Keratinocyte (primary cell): ENCODE measurements around the gene CRYBA2. TPM values are rescaled to one million over a fixed set of nuclear protein-coding genes. Genes with fewer than 3 reads are reported as not detected.

ENCODE experiments used
- DNase-seq: peaks from one replicate; pipeline ENCODE4 v3.0.0-alpha.2; 2011; ENCODE audit warnings: low read depth, missing footprints, low spot score
- FAIRE-seq: peaks from 2 replicates; lab custom pipeline; 2011; peaks lifted over from hg19 to GRCh38; lab: Jason Lieb, UNC
- H2AFZ ChIP-seq: 2 replicates; pipeline ENCODE4 v1.6.0; 2012; ENCODE audit warnings: low read length, control low read depth, inconsistent platforms; ENCODE audit not compliant: control insufficient read depth
- H3K27ac ChIP-seq: 2 replicates; pipeline ENCODE4 v1.5.1; 2011; ENCODE audit warnings: low read length; ENCODE audit not compliant: control insufficient read depth, insufficient read depth
- H3K27me3 ChIP-seq: 3 replicates; pipeline ENCODE4 v1.6.0; 2011; ENCODE audit warnings: low read length; ENCODE audit not compliant: control insufficient read depth, insufficient read depth; ENCODE audit errors: extremely low read depth
- H3K36me3 ChIP-seq, 2 experiments: 2 replicates in 1 of 2; 3 replicates in 1 of 2; pipeline ENCODE4 v1.5.1; 2011; ENCODE audit warnings: low read length in 2 of 2, mild to moderate bottlenecking in 1 of 2; ENCODE audit not compliant: control insufficient read depth in 2 of 2, insufficient read depth in 2 of 2; ENCODE audit errors: extremely low read depth in 1 of 2
- H3K4me1 ChIP-seq: 3 replicates; pipeline ENCODE4 v1.5.1; 2011; ENCODE audit warnings: low read length; ENCODE audit not compliant: control insufficient read depth, insufficient read depth; ENCODE audit errors: extremely low read depth
- H3K4me2 ChIP-seq: 3 replicates; pipeline ENCODE4 v1.6.0; 2011; ENCODE audit warnings: low read depth, low read length; ENCODE audit not compliant: control insufficient read depth, insufficient read depth; ENCODE audit errors: extremely low read depth
- H3K4me3 ChIP-seq, 3 experiments: fragments of 200-600 bp in 1 of 3; sonication (generic) in 1 of 3; 2 replicates in 2 of 3; 3 replicates in 1 of 3; pipeline ENCODE4 v1.5.1; 2011 to 2016; ENCODE audit warnings: low read length in 3 of 3, mild to moderate bottlenecking in 3 of 3, control low read depth in 2 of 3, inconsistent platforms in 1 of 3, low read depth in 1 of 3, mixed read lengths in 1 of 3, mixed run types in 1 of 3, moderate library complexity in 1 of 3; ENCODE audit not compliant: control insufficient read depth in 2 of 3, insufficient read depth in 2 of 3; ENCODE audit errors: extremely low read depth in 1 of 3
- H3K79me2 ChIP-seq: 2 replicates; pipeline ENCODE4 v1.6.0; 2012; ENCODE audit warnings: low read length; ENCODE audit not compliant: control insufficient read depth, insufficient read depth
- H3K9ac ChIP-seq: 3 replicates; pipeline ENCODE4 v1.6.0; 2011; ENCODE audit warnings: low read length; ENCODE audit not compliant: control insufficient read depth, insufficient read depth; ENCODE audit errors: extremely low read depth
- H3K9me1 ChIP-seq: 3 replicates; pipeline ENCODE4 v1.6.0; 2011; ENCODE audit warnings: low read length; ENCODE audit not compliant: control insufficient read depth, insufficient read depth; ENCODE audit errors: extremely low read depth
- H3K9me3 ChIP-seq: 2 replicates; pipeline ENCODE4 v1.5.1; 2012; ENCODE audit warnings: low read depth, low read length; ENCODE audit not compliant: control insufficient read depth
- H4K20me1 ChIP-seq: 3 replicates; pipeline ENCODE4 v1.6.0; 2011; ENCODE audit warnings: low read length; ENCODE audit not compliant: control insufficient read depth, insufficient read depth; ENCODE audit errors: extremely low read depth
- CTCF ChIP-seq, 3 experiments: IDR thresholded peaks in 1 of 3; conservative IDR thresholded peaks in 1 of 3; optimal IDR thresholded peaks in 1 of 3; 2 replicates in 2 of 3; 3 replicates in 1 of 3; pipeline versions ENCODE3 to v1.5.1; 2011; ENCODE audit warnings: low read length in 3 of 3, mild to moderate bottlenecking in 3 of 3, moderate library complexity in 2 of 3, control low read depth in 1 of 3, inconsistent platforms in 1 of 3; ENCODE audit not compliant: insufficient read depth in 2 of 3; ENCODE audit errors: extremely low read depth in 1 of 3
- EZH2 ChIP-seq: IDR thresholded peaks from one replicate; pipeline ENCODE4 v1.6.1; 2012; ENCODE audit warnings: inconsistent platforms, mild to moderate bottlenecking, low read length, moderate library complexity
- dilution Hi-C: fragments of 300-500 bp; cut with MboI; formaldehyde crosslinking; loops from one replicate; pipeline ENCODE4 v1.7.0; 2020; ENCODE audit warnings: low sequenced_read_pairs; ENCODE audit not compliant: extremely low pct_ligation_motif_present
- polyA plus RNA-seq, 5 experiments: library from polyadenylated mRNA; depleted of rRNA in 3 of 5; stranded (reverse) in 3 of 5; stranded (forward) in 1 of 5; unstranded in 1 of 5; fragments of >200 nt; gene quantifications; 1 replicate in 1 of 5; 2 replicates in 3 of 5; 3 replicates in 1 of 5; pipeline versions ENCODE4 v1.2.1 to v1.2.3, GENCODE V29; 2011 to 2012; ENCODE audit warnings: missing spikeins in 2 of 5, low read depth in 1 of 5, low replicate concordance in 1 of 5

CRYBA2 gene
- polyA plus RNA-seq, 1 donor (not counting 4 experiments of a cell fraction or from before 2014, with no cell fraction given) = not detected

- no peak for FAIRE-seq
- no peak overlapping the region for H3K27ac ChIP-seq
- H4K20me1 ChIP-seq = no peaks in the 10 kb centered on the region
- peaks cover 27% of the 10 kb centered on the region for H3K27me3 ChIP-seq
- no peak overlapping the region for H2AFZ ChIP-seq
- no peak for DNase-seq
- TF ChIP-seq EZH2 (no peak), CTCF (optimal IDR thresholded peaks at IDR 0.05 in 1 of 3, IDR thresholded peaks at IDR 0.05 in 1 of 3, conservative IDR thresholded peaks at IDR 0.05 in 1 of 3; ENCODE audit: extremely low read depth in 1 of 3, insufficient read depth in 2 of 3, low read length in 3 of 3) (no peak)
- no peak overlapping the region for H3K4me3 ChIP-seq
- no peaks in the 10 kb centered on the region for H3K9me1 ChIP-seq
- H3K4me1 ChIP-seq = no peaks in the 10 kb centered on the region
- dilution Hi-C loops = no loop called here
- H3K4me2 ChIP-seq = no peak overlapping the region
- H3K36me3 ChIP-seq = no peaks in the 10 kb centered on the region
- H3K9ac ChIP-seq = no peak overlapping the region
- no peaks in the 10 kb centered on the region for H3K79me2 ChIP-seq
- H3K9me3 ChIP-seq = no peaks in the 10 kb centered on the region
Observed at GRCh38 chr2:219023045-219023605, 29.9 kb upstream of the CRYBA2 start.

- Histone ChIP-seq H3K9me1 (no peaks in the 10 kb centered on the region), H3K4me1 (no peaks in the 10 kb centered on the region), H3K4me2 (no peak overlapping the region), H3K27me3 (peaks cover 29% of the 10 kb centered on the region), H3K9ac (no peak overlapping the region), H3K27ac (no peak overlapping the region), H4K20me1 (no peaks in the 10 kb centered on the region), H3K9me3 (no peaks in the 10 kb centered on the region), H3K79me2 (no peaks in the 10 kb centered on the region), H2AFZ (no peak overlapping the region), H3K4me3 (no peak overlapping the region), H3K36me3 (no peaks in the 10 kb centered on the region)
- TF ChIP-seq EZH2 = no peak
- TF ChIP-seq CTCF (optimal IDR thresholded peaks at IDR 0.05 in 1 of 3, IDR thresholded peaks at IDR 0.05 in 1 of 3, conservative IDR thresholded peaks at IDR 0.05 in 1 of 3; ENCODE audit: extremely low read depth in 1 of 3, insufficient read depth in 2 of 3, low read length in 3 of 3) = no peak
- dilution Hi-C loops = no loop called here
- FAIRE-seq = no peak
- DNase-seq = no peak
Observed at GRCh38 chr2:219022616-219023015, 29.4 kb upstream of the CRYBA2 start.
